HG03097 (cell line): Measurements from ENCODE around the gene TNRC6C.

Source experiments
- ATAC-seq: cut with Tn5 transposase; IDR thresholded peaks from one replicate; pipeline ENCODE4 v1.9.1; 2021; ENCODE audit not compliant: unreplicated experiment, low FRiP score

The TNRC6C gene

DNA sequence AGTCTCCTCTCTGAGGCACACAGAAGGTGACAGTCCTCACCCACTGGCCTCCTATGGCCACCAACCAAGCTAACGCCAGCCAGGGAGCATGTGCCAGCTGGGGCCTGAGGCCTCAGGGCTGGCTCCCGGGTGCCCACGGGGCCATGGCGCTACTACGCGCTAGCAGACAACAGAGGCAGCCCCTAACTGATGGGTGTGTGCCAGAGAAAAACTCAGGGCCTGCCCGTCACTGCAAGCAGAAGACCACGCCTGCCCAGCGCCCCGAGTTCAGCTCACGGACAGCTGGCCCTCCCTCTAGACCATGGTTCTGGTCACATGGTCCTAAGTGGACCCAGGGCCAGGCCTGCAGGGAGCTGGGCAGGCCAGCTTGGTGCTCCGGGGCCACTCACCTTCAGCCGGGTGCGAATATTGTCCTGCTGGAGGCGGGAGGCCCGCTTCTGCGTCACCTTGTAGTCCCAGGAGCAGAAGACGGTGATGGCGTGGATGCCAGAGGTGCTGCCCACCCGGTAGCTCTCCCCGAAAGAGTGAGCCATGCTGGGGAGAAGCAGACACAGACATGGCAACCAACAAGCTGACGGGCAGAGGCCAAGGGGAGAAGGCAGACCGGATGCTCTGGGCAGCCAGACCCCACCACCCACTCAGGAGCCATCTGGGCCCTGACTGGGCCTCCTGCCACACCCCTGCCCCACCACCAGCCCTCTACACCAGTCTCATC lies 163.9 kb downstream of the TNRC6C start:
- ATAC-seq: no peak

DNA sequence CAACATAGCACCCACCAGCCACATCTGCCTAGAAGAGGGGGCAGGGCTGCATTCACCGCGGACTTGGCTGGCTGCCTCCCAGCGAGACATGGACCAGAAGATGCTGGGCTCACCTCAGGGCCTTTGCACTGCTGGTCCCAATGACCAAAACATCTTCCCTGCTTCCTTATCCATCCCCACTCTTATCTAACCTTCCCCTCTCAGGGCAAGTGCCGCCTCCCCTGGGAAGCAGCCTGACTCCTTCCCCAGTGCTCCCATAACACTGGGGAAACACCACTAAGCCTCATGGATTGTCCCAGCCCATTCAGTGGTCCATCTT lies 164.4 kb downstream of the TNRC6C start:
- ATAC-seq: no peak

DNA sequence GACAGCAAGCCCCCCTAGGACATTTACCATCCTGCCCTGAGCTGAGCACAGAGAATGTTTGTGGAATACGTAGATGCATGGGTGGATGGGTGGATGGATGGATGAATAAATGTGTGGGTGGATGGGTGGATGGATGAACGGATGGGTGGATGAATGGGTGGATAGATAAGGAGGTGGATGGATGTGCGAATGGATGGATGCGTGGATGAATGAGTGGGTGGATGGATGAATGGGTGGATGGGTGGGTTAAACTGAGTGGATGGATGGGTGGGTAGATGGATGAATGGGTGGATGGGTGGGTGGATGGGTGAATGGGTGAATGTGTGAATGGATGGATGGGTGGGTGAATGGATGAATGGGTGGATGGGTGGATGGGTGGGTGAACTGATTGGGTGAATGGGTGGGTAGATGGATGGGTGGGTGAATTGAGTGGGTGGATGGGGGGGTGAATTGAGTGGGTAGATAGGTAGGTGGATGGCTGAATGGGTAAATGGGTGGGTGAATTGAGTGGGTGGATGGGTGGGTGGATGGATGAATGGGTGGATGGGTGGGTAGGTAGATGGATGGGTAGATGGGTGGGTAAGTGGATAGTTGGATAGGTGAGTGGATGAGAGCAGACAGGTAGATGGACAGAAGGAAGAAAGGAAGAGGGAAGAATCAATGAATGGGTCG lies 164.9 kb downstream of the TNRC6C start:
- no peak for ATAC-seq

DNA sequence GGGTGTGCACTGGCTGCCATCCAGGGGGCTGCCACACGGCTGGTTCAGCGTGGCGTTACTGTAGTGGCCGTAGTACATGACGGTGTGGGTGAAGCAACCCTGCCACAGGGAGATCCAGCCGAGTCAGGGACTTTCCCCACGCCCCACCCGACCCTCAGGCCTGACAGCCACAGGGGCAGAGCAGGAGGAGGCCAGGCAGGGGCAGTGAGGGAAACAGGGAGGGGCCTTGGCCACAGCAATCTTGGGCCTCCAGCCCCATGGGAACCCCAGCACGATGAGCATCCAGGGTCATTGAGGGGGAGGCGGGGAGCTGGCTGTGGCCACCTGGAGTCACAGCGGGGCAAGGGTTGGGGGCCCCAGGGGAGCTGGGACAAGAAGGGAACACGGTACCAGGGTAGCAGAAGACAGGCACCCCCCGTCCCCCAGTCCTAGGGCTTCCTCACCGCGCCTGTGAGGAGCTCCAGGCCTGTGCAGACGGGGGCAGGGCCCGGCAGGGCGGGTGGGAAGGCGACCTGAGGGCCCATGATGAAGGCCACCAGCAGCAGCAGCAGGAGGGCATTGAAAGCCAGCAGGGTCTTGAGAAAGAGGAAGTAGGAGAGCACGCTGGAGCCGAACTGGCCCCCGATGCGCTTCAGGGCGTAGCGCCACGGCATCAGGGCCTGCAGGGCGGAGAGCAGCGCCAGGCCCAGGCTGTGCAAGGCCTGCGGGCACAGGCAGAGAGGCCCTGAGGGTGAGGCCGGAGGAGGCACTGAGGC lies 165.8 kb downstream of the TNRC6C start:
- no peak for ATAC-seq

DNA sequence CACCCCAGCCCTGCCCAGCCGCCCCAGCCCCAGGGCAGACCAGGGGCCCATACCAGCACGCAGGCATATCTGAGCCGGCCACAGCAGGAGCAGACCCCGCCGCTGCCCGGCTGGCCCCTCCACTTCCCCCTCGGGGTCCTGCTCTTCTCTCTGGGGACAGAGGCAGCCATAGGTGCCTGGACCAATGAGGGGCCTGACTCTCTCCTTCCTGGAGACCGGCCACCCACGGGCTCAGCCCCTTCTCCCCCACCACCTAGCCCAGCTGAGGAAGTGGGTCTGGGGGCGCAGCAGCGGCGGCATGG lies 166.3 kb downstream of the TNRC6C start:
- no peak for ATAC-seq

DNA sequence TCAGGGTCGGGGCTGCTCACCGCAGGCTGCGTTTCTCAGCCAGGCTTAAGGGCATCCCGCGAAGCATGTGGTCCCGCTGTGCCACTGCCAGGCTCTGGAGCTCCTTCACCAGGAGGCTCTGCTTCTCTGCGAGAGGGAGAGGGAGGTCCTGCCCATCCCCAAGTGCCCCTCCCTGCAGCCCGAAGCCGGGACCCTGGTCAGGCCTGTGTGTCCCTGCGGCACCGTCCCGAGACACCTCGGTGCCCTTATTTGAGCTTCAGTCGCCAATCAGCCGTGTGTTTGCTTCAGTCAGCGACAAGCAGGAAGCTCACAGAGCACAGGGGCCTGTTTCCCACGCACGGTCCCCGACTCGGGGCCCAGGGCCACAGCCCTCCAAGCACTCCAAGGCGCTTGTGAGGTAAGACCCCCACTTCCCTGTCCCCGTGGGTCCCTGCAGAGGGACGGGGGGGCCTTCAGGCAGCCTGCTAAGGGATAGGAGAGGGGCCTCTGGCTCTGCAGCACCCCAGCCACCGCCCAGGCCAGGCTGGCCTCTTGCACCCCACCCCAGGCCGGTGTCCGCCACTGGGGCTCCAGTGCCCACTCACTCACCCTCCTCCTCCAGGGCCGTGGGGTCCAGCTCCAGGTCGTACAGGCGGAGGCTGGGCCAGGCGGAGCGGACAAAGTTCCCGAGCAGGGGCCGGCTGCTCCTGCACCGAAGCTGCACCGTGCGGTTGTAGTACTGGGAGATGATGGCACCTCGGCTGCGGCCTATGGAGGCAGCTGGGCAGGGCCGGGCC lies 166.8 kb downstream of the TNRC6C start:
- ATAC-seq: no peak

DNA sequence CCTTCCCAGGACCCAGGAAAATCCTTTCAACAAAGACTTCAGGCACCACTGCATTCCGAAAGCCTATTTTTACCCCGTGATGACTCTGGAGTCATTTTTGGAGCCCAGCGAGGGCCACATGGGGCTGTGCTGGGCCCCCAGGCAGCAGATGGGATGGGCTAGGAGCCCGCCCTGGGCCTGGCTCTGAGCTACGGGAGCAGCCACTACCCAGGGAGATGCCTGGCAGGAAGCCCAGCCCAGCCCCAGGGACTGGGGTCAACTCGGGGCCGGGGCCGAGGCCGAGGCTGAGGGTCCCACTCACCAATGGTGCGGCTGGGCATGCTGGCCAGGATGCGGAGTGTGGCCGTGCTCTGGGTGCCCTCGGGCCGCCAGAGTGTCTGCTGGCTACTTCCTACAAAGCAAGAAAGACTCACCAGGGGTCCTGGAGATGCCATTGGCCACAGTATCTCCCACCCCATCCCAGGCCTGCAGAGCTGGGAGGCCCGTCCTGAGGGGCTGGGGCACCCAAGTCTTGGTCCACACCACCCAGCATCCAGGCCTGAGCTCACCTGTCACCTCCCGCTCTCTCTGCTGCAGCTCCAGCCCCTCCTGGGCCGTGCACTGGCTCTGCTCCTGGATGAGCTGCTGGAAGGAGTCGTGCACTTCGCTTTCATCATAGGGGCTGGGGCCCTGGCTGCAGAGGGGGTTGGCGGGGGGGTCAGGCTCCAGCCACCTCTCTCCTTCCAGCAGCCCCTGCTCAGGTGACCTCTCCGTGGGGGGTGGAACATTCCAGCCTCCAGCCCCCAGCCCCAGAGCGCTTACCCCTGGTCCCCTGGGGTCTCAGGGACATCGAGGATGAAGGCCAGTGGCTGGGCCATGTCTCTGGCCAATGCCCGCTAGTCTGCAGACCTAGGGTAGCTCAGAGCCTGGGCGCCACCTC lies 167.7 kb downstream of the TNRC6C start:
- ATAC-seq: no peak

DNA sequence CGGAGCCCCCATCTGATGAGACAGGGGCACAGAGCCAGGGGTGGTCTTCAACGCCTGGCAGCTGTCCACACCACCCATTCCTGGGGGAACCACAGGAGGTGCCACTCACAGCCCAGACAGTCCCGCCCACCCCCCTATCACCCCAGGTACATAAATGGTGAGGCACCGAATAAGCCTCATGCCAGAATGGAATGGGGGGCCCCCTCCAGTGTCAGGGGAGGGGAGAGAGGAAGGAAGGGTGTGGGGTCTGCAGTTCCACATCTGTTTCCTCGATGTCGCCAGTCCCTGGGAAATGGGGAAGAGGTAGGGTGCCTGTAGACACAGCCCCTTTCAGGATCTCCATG lies 168.4 kb downstream of the TNRC6C start:
- ATAC-seq: no peak

DNA sequence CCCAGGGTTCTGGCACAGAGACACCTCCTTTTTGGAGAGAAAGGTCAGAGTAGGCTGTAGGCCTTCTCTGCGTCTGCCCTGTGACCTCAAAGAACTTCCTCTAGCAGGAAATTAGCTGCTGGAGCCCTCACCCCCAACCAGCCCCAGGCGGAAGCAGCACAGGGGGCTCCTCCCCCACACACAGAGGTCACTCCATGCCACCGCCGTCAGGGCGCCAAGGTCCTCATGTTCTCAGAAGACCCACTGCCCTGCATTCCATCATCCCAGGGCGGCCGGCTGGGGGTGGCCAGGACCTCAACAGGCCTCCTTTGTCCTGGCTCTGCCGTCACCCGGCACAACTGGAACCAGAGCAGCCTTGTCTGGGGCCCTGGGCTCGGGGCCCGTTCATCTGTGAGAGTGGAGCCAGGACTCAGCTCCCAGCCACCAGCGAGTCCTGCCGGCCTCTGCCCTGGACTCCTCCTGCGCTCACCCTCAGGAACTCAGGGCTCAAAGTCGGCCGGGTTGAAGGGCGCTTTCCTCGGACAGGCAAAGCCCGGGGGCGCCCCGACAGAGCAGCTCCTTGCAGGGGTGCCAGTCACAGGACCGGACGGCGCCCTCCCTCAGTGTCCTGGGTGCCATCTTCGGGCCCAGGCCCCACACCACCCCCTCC lies 168.9 kb downstream of the TNRC6C start:
- ATAC-seq: no peak

DNA sequence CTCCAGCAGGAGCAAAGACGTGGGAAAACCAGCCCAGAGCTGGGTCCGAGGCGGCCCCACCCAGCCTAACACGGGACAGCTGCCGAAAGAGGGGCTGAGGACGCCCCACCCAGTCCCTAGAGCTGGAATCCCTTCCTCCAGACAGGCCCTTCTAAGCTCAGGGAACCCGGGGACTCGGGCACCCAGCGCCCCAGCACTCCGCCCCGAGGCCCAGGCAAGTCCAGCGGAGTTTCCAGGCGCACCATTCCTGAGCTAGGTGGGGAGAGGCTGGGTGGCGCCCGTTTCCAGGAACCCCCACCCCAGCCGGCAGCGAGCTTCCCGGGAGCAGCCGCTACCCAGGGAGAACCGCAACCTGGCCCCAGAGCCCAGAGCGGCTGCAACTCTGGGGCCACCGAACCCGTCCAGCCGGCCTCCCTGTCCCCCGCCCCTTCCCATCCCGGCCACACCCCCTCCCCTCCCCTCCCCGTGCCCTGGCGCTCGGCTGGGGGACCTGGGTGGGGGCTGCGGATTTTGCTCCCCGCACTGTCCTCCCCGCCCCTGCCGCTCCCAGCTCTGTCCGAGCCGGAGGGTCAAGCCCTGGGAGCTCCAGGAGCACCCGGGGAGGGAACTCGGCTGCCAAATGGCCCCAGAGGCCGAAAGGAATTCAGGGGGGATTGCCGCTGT lies 169.5 kb downstream of the TNRC6C start:
- no peak for ATAC-seq

DNA sequence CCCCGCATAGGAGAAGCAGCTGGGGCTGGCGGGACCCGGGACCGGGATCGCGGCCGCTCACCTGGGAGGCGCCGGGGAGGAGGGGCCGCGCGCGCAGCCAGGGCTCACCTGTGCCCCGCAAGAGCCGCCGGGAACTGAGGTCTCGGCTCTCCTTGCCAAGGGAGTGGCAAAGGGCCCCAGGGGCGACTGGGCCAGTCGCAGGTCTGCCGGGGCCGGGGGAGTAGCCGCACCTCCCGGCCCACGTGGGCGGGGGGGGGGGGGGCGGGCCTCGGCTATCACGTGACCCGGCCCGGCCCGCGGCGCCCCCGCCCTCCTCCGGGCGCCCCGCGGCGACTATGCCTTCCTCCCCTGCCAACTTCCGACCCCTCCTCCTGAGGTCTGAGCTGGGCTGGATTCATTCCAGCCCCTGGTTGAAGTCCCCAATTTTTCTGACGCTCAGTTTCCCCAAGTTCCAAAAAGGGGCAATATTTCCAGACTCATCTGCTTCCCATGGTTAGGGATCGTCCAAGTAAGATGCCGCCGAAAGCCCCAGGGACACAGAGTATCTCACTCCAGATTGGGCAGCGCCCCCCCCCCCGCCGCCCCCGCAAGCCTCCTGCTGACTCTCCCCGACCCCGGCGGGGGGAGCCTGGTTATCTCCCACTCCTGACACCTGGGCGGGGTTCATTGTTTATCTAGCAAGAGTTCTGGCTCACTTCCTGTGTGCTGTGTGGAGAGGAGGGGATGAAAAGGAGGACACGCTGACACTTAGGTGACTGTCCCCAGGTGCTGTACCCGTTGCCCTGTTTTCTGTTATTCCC lies 170.2 kb downstream of the TNRC6C start, which contains the start of gene TMC6:
Gene TMC6 (minus strand): TSS at position 205 of the 800 bp plus-strand sequence. CDS start 1,923 bp downstream, outside the sequence.
- no peak for ATAC-seq

DNA sequence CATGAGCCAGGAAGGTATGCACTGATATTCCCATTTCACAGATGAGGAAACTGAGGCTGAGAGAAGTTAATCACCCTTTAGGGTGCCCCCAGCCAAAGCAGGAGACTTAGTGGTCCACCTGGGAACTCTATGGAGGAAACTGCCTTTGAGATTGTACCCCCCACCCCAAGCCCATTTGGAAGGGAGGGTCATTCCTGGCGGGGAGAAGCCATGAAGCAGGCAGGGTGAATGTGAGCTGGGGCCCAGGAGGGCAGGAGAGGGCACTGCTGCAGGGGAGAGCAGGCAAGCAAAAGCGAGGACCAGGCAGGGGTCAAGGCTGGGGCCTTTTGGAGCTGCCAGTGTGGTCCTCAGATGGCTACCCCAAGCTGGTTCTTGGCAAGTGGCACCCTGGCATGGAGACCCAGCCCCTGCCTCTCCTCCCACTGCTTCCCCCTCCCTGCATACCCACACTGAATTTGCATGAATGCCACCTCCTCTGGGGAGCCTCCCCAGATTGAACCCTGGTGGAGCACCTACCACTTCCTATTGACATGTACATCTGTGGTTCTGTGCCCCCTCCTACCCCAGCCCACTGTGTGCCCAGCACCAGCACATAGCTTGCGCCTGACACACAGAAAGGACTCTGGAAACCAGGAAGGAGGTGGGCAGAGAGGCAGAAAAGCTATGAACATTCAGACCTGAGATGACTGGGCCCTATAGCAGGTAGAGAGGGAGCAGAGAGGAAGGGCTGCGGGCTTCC lies 171.0 kb downstream of the TNRC6C start:
- no peak for ATAC-seq

DNA sequence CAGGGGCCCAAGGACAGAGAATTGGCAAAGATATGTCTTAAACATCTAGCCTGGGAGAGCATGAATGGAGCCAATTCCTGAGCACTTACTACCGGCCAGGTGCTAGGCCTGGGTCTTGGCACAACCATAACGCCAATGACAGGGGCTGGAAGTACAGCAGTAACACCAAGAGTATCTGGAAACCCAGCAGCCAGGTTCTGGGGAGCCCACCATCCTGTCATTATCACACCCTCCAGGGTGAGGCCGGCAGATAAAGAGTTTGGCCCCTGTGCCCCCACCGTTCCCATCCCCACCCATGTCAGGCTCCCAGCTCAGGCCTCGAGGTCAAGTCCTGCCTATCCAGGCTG lies 171.6 kb downstream of the TNRC6C start:
- no peak for ATAC-seq

DNA sequence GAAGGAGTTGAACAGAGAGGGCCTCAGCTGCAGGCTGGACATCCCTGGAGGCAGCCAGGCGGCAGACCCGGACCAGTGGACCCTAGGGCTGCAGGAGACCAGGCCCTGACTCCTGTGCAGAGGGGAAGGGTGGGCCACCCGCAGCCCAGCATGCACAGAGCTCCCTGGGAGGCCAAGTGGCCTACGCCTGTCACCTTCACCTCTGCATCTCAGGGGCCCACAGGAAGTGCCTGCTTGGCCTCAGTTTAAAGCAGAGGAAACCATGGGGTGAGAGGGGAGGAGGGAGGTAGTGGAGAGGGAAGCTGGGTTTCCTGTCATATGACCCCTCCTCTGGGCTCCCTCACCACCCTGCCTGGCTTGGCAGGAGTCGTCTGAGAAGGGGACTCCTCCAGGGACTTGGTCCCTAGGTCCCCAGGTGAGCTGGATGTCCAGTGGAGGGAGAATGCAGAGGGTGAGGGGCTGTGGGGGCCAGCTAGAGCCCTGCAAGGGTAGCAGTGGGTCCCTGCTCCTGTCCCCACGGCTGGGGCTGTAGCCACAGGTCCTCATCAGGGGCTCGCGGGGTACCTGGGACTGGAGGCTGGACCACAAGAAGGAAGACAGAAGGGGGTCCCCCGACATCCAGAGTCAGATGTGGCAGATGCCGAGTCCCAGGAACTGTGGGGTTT lies 172.1 kb downstream of the TNRC6C start, which contains the start of gene TMC8:
Gene TMC8 (plus strand): TSS at position 335 of the 665 bp plus-strand sequence. CDS start 818 bp downstream, outside the sequence.
- ATAC-seq: peak; percentile 23

DNA sequence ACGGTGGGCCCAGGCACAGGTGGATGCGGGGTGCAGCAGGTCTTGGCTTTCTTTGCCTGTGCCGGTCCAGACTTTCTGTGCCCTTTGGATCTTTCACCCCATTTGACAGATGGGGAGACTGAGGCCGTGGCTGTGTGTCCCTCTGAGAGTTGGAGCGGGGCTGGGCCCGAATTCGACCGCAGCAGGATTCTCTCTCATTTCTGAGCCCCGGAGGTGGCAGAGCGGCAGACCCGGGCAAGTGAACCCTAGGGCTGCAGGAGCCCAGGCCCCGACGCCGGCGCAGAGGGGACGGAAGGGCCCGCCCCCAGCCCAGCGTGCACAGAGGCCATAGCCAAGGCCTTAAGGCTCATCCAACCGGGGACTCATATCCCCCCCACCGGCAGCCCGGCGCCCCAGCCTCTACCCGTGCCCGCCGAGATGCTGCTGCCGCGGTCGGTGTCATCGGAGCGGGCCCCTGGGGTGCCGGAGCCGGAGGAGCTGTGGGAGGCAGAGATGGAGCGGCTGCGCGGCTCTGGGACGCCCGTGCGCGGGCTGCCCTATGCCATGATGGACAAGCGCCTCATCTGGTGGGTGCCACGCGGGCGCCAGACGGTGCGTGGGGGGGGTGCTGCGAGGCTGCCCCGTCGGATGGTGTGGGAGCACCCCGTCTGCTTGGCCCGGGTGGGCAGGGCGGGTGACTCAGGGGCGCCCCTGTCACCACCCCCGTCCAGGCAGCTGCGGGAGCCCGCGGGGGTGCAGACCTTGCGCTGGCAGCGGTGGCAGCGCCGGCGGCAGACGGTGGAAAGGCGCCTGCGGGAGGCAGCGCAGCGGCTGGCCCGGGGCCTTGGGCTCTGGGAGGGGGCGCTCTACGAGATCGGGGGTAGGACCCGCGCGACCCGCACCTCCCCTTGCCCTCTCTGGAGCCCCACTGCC lies 172.9 kb downstream of the TNRC6C start:
- ATAC-seq: no peak

DNA sequence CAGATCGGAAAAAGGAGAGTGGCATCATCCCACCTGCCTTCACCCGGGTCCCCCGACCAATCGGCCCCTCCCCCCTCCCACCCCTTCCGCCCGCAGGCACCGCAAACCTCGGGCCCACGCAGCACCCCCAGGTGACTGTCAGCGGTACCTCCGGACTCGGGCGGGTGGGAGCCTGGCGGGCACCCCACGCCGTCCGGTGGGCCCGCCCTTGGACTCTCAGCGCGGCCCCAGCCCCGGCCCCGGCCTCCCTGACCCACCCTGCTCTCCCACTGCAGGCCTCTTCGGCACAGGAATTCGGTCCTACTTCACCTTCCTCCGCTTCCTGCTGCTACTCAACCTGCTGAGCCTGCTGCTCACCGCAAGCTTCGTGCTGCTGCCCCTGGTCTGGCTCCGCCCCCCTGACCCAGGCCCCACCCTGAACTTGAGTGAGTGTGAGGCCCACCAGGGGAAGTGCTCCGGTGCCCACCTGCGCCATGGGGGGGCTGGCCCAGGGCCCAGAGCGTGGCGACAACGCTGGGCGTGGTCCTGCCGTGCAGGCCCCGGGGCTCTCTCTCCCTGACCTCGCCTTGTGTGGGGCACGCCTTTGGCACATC lies 173.7 kb downstream of the TNRC6C start:
- ATAC-seq: no peak
